Rectal smooth muscle tissue (tissue), 1 donor: ENCODE measurements around the gene TAF11L11.
"Not testable (repeated sequence)": the region's sequence is repeated elsewhere in the genome, so short reads cannot be mapped to it uniquely, and the experiment has no call there.

ENCODE experiments used
- H3K27ac ChIP-seq: one replicate; pipeline ENCODE4 v1.7.0; 2013; ENCODE audit warnings: low read depth, low read length, inconsistent platforms
- H3K27me3 ChIP-seq: one replicate; pipeline ENCODE4 v1.7.0; 2013; ENCODE audit warnings: low read length; ENCODE audit not compliant: control insufficient read depth, insufficient read depth
- H3K36me3 ChIP-seq: one replicate; pipeline ENCODE4 v1.7.0; 2013; ENCODE audit warnings: low read length; ENCODE audit not compliant: control insufficient read depth, insufficient read depth
- H3K4me1 ChIP-seq: one replicate; pipeline ENCODE4 v1.7.0; 2013; ENCODE audit warnings: low read length; ENCODE audit not compliant: control insufficient read depth, insufficient read depth
- H3K4me3 ChIP-seq: one replicate; pipeline ENCODE4 v1.7.0; 2013; ENCODE audit warnings: low read length
- H3K9ac ChIP-seq: one replicate; pipeline ENCODE4 v1.7.0; 2013; ENCODE audit warnings: low read length

Gene TAF11L11

DNA sequence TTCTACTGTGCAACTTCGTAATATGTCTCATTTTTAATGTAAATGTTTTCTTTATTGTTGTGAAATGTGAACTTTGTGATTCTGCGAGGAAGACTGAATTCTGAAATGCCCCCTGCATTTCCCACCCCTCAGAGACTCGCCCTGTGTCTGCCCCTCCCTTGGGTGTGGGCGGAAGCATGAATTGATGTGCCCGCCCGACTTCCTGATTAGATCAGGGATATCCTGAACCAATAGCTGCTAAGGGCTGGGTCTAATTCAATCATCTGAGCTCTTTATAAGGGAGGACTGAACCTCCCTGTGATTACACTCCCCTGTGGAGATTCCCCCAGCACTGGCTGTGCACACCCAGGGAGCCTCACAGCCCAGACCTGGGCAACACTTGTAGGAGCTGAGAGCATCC is at the start of gene TAF11L11:
TAF11L11 (plus strand) TSS at position 304 of the 400 bp plus-strand sequence.
- not testable (repeated sequence) for H3K27me3 ChIP-seq, H3K4me3 ChIP-seq

GRCh38 chr5:17585658-17586057 is 18.3 kb upstream of the TAF11L11 start, which contains the start of gene TAF11L7:
Gene TAF11L7 (minus strand): TSS chr5:17585758.
- H3K4me1 ChIP-seq, H3K4me3 ChIP-seq, H3K27ac ChIP-seq, H3K9ac ChIP-seq, H3K36me3 ChIP-seq, H3K27me3 ChIP-seq: not testable (repeated sequence)

More for the DNA sequence above, at the start of gene TAF11L11:
- H3K27ac ChIP-seq, H3K9ac ChIP-seq, H3K36me3 ChIP-seq, H3K4me1 ChIP-seq: not testable (repeated sequence)

GRCh38 chr5:17590860-17591259 is 13.1 kb upstream of the TAF11L11 start, which contains the start of gene TAF11L8:
Gene TAF11L8 (minus strand): TSS chr5:17590960.
- H3K4me3 ChIP-seq, H3K4me1 ChIP-seq, H3K36me3 ChIP-seq: not testable (repeated sequence)

DNA sequence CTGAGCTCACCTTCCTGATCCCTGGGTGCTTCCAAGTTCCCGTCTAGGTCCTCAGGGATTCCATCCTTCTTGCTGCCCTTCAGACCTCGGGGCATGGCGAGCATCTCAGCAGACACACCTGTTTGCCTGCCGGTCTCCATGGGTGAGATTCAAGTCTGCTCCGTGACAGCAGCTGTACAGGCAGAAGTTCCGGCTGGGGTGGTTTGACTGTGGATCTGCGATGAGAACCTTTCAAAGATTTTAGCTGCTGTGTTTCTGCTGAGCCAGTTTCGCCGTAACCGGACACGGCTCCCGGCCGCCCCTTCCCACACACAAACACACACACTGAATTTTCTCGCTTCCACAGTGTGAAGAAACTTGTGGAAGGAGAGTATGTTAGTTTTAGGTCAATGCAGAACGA is 9.7 kb upstream of the TAF11L11 start, which contains the start of gene TAF11L9:
TAF11L9 (minus strand) TSS at position 140 of the 400 bp plus-strand sequence.
- H3K27ac ChIP-seq, H3K36me3 ChIP-seq, H3K4me3 ChIP-seq, H3K27me3 ChIP-seq, H3K9ac ChIP-seq, H3K4me1 ChIP-seq: not testable (repeated sequence)

More at GRCh38 chr5:17590860-17591259, 13.1 kb upstream of the TAF11L11 start, which contains the start of gene TAF11L8:
- H3K27ac ChIP-seq, H3K27me3 ChIP-seq, H3K9ac ChIP-seq: not testable (repeated sequence)

DNA sequence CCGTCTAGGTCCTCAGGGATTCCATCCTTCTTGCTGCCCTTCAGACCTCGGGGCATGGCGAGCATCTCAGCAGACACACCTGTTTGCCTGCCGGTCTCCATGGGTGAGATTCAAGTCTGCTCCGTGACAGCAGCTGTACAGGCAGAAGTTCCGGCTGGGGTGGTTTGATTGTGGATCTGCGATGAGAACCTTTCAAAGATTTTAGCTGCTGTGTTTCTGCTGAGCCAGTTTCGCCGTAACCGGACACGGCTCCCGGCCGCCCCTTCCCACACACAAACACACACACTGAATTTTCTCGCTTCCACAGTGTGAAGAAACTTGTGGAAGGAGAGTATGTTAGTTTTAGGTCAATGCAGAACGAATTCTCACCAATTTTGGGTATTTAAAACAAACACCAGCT is 6.3 kb upstream of the TAF11L11 start, which contains the start of gene TAF11L10:
TAF11L10 (minus strand) TSS at position 101 of the 400 bp plus-strand sequence.
- H3K4me3 ChIP-seq, H3K27ac ChIP-seq, H3K4me1 ChIP-seq, H3K36me3 ChIP-seq, H3K9ac ChIP-seq, H3K27me3 ChIP-seq: not testable (repeated sequence)

GRCh38 chr5:17604951-17605350 is 968 bp downstream of the TAF11L11 start:
- Histone ChIP-seq H3K27me3 (no peaks in the 10 kb centered on the region), H3K36me3 (no peaks in the 10 kb centered on the region), H3K4me1 (no peaks in the 10 kb centered on the region), H3K27ac (no peak overlapping the region), H3K4me3 (no peak overlapping the region), H3K9ac (no peak overlapping the region)

DNA sequence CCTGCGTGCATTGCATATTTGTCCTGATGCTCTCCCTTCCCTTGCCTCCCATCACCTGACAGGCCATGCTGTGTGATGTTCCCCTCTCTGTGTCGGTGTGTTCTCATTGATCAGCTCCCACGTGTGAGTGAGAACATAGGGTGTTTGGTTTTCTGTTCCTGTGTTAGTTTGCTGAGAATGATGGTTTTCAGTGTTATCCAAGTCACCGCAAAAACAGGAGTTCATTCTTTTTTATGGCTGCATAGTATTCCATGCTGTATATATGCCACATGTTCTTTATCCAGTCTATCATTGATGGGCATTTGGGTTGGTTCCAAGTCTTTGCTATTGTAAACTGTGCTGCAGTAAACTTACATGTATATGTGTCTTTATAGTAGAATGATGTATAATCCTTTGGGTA is 3.5 kb downstream of the TAF11L11 start:
- not testable (repeated sequence) for H3K4me3 ChIP-seq, H3K27me3 ChIP-seq, H3K36me3 ChIP-seq, H3K9ac ChIP-seq, H3K27ac ChIP-seq, H3K4me1 ChIP-seq

- H3K9ac ChIP-seq, H3K4me1 ChIP-seq: not testable (repeated sequence)
Measured at GRCh38 chr5:17610092-17610491, 6.1 kb downstream of the TAF11L11 start, which contains the start of gene TAF11L12. Gene TAF11L12 (plus strand): TSS chr5:17610392.

DNA sequence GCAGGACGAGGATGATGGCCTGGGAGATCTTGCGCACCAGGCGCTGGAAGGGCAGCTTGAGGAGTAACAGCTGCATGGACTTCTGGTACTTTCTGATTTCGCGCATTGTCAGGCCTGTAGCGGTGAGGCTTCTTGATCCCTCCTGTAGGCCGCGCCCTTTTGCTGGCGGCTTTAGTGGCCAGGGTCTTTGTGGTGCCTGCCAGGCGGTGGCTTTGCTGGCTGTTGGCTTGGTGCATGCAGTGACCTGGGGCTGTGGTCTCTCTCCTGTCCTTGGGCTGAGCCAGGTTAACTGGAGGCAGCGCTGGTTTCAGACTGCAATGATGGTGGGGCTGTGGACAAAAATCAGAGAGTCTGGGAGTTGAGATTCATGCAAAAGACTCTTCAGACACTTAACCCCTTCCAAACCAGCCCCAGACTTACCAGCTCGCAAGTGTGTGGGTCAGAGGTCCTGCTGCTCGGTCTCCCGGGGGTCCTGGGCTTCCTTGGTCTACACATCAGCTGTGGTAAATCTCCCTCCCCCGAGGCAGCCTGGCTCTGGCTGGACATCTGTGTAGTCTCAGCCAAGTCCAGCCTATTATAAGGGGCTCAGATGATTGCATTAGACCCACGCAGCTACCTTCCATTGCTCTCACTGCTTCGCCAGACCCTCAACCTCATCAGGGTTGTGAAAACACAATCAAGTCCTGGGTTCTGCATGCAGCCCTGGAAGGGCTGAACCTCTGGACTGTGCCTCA is 11.1 kb downstream of the TAF11L11 start:
- H3K4me1 ChIP-seq = no peaks in the 10 kb centered on the region
- H3K4me3 ChIP-seq = no peak overlapping the region
- H3K9ac ChIP-seq = no peak overlapping the region
- no peaks in the 10 kb centered on the region for H3K36me3 ChIP-seq
- no peaks in the 10 kb centered on the region for H3K27me3 ChIP-seq
- no peak overlapping the region for H3K27ac ChIP-seq

More at GRCh38 chr5:17610092-17610491, 6.1 kb downstream of the TAF11L11 start, which contains the start of gene TAF11L12:
- H3K4me3 ChIP-seq, H3K36me3 ChIP-seq, H3K27me3 ChIP-seq, H3K27ac ChIP-seq: not testable (repeated sequence)

- Histone ChIP-seq H3K4me1 (no peaks in the 10 kb centered on the region), H3K36me3 (no peaks in the 10 kb centered on the region), H3K27ac (no peak overlapping the region), H3K9ac (no peak overlapping the region), H3K27me3 (no peaks in the 10 kb centered on the region), H3K4me3 (no peak overlapping the region)
Measured at GRCh38 chr5:17619354-17619753, 15.4 kb downstream of the TAF11L11 start.

DNA sequence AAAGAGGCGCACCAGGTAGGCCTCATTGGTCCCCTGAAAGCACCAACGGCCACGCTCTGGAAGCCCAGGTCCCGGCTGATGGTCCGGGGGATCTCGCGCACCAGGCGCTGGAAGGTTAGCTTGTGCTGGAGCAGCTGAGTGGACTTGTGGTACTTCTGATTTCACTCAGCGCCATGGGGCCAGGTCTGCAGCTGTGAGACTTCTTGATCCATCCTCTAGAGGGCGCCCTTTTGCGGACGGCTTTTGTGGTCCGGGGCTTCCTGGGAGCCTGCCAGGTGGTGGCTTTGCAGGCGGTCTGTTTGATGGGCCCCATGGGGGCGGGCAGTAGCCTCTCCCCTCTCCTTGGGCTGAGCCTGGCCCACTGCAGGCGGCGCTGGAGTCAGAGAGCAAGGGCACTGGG is 16.6 kb downstream of the TAF11L11 start:
- no peak overlapping the region for H3K27ac ChIP-seq
- H3K9ac ChIP-seq = no peak overlapping the region
- no peaks in the 10 kb centered on the region for H3K4me1 ChIP-seq
- H3K27me3 ChIP-seq = no peaks in the 10 kb centered on the region
- H3K36me3 ChIP-seq = no peaks in the 10 kb centered on the region
- H3K4me3 ChIP-seq = no peak overlapping the region

DNA sequence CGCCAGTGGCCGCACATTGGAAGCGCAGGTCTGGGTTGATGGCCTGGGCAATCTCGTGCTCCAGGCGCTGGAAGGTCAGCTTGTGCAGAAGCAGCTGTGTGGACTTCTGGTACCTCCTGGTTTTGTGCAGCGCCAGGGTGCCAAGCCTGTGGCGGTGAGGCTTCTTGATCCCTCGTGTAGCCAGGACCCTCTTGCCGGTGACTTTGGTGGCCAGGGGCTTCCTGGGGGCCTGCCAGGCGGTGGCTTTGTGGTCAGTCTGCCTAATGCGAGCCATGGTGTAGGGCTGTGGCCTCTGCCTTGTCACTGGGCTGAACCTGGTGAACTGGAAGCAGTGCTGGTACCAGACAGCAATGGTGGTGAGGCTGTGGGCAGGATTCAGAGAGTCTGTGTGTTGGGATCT is 21.7 kb downstream of the TAF11L11 start:
- Histone ChIP-seq H3K27ac (no peak overlapping the region), H3K4me1 (no peaks in the 10 kb centered on the region), H3K4me3 (no peak overlapping the region), H3K9ac (no peak overlapping the region), H3K27me3 (no peaks in the 10 kb centered on the region), H3K36me3 (no peaks in the 10 kb centered on the region)

DNA sequence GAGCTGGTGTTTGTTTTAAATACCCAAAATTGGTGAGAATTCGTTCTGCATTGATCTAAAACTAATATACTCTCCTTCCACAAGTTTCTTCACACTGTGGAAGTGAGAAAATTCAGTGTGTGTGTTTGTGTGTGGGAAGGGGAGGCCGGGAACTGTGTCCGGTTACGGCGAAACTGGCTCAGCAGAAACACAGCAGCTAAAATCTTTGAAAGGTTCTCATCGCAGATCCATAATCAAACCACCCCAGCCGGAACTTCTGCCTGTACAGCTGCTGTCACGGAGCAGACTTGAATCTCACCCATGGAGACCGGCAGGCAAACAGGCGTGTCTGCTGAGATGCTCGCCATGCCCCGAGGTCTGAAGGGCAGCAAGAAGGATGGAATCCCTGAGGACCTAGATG is 27.8 kb downstream of the TAF11L11 start, which contains the start of gene TAF11L13:
TAF11L13 (plus strand) TSS at position 301 of the 400 bp plus-strand sequence.
- H3K27ac ChIP-seq, H3K4me3 ChIP-seq, H3K27me3 ChIP-seq, H3K4me1 ChIP-seq, H3K36me3 ChIP-seq, H3K9ac ChIP-seq: not testable (repeated sequence)
